ES-I3 (cell line): ENCODE data around the gene PSMD4.

Source experiments
- H3K36me3 ChIP-seq: 2 replicates; pipeline ENCODE4 v1.6.1; 2013; ENCODE audit warnings: mild to moderate bottlenecking, low read length, control low read depth, moderate library complexity; ENCODE audit not compliant: insufficient read depth
- H3K4me1 ChIP-seq: 2 replicates; pipeline ENCODE4 v1.6.1; 2013; ENCODE audit warnings: mild to moderate bottlenecking, control low read depth, low read length; ENCODE audit not compliant: insufficient read depth
- H3K9ac ChIP-seq: 2 replicates; pipeline ENCODE4 v1.6.1; 2013; ENCODE audit warnings: low read depth, mild to moderate bottlenecking, low read length, moderate library complexity
- H3K9me3 ChIP-seq: 2 replicates; pipeline ENCODE4 v1.6.1; 2013; ENCODE audit warnings: mild to moderate bottlenecking, low read length, moderate library complexity; ENCODE audit not compliant: control insufficient read depth, insufficient read depth

The PSMD4 gene

GRCh38 chr1:151294742-151295462, 40.4 kb downstream of the PSMD4 start:
- Histone ChIP-seq H3K9me3 (no peaks in the 10 kb centered on the region), H3K4me1 (peaks cover 21% of the 10 kb centered on the region), H3K36me3 (peaks cover 22% of the 10 kb centered on the region), H3K9ac (peak overlapping the region; percentile 5; the same call in 1 of the 2 replicates)

DNA sequence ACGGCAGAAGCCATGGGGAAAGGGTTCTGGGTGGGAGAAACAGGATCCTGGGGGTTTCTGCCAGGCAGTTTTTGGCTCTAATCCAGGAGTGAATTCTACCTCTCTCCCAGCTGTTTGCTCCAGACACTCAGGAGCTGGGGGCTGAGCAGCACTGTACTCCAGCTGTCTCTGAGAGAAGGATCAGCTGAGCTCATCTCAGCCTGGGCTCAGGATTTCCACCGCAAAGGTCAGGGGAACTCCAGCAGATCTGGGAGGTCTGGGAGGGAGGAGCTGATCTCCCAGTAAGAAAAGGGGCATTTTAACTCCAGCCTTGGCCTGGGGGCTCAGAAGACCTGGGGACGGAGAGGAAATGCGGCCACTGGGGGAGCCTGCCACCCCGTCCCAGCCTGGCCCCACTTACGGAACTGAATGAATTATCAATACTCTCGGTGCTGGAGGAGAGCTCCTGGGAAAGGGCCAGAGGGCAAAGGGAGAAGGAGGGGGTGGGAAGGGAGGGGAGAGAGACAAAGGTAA, 55.3 kb downstream of the PSMD4 start:
- Histone ChIP-seq H3K9ac (peak overlapping the region; percentile 8; the same call in 1 of the 2 replicates), H3K9me3 (no peaks in the 10 kb centered on the region), H3K36me3 (peaks cover 12% of the 10 kb centered on the region), H3K4me1 (peaks cover 33% of the 10 kb centered on the region)

DNA sequence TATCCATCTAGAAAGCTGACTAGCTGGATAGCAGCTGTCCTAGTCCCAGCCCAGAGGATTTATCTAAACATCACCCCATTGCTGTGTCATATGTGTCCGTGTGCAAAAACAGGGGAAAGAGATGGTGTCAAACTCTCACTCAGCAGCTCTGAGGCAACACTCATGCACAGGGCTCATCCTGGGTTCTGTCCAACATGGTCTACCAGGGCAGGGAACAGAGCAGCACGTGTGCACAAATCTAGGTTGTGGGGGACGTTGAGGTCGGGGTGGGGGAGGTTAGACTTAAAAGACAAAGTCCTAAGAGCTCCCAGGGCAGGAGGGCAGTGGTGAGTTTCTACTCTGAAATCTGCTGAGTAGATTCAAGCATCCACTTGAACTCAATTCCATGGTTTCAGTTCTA, 56.5 kb downstream of the PSMD4 start:
- Histone ChIP-seq H3K4me1 (peaks cover 33% of the 10 kb centered on the region), H3K36me3 (peaks cover 9% of the 10 kb centered on the region), H3K9me3 (no peaks in the 10 kb centered on the region), H3K9ac (no peak overlapping the region)

GRCh38 chr1:151311589-151312331, 57.2 kb downstream of the PSMD4 start:
- Histone ChIP-seq H3K4me1 (peaks cover 33% of the 10 kb centered on the region), H3K9ac (no peak overlapping the region), H3K36me3 (peaks cover 5% of the 10 kb centered on the region), H3K9me3 (no peaks in the 10 kb centered on the region)

GRCh38 chr1:151312411-151312810, 57.9 kb downstream of the PSMD4 start:
- Histone ChIP-seq H3K9ac (no peak overlapping the region), H3K9me3 (no peaks in the 10 kb centered on the region), H3K36me3 (peaks cover 5% of the 10 kb centered on the region), H3K4me1 (peaks cover 33% of the 10 kb centered on the region)

- Histone ChIP-seq H3K9ac (no peak overlapping the region), H3K9me3 (no peaks in the 10 kb centered on the region), H3K4me1 (peaks cover 33% of the 10 kb centered on the region), H3K36me3 (peaks cover 5% of the 10 kb centered on the region; the same call in 1 of the 2 replicates)
Observed at GRCh38 chr1:151312826-151313225, 58.3 kb downstream of the PSMD4 start.

- Histone ChIP-seq H3K9ac (no peak overlapping the region), H3K4me1 (peaks cover 33% of the 10 kb centered on the region), H3K36me3 (peaks cover 4% of the 10 kb centered on the region; the same call in 1 of the 2 replicates), H3K9me3 (no peaks in the 10 kb centered on the region)
Observed at GRCh38 chr1:151313501-151313900, 59.0 kb downstream of the PSMD4 start.

DNA sequence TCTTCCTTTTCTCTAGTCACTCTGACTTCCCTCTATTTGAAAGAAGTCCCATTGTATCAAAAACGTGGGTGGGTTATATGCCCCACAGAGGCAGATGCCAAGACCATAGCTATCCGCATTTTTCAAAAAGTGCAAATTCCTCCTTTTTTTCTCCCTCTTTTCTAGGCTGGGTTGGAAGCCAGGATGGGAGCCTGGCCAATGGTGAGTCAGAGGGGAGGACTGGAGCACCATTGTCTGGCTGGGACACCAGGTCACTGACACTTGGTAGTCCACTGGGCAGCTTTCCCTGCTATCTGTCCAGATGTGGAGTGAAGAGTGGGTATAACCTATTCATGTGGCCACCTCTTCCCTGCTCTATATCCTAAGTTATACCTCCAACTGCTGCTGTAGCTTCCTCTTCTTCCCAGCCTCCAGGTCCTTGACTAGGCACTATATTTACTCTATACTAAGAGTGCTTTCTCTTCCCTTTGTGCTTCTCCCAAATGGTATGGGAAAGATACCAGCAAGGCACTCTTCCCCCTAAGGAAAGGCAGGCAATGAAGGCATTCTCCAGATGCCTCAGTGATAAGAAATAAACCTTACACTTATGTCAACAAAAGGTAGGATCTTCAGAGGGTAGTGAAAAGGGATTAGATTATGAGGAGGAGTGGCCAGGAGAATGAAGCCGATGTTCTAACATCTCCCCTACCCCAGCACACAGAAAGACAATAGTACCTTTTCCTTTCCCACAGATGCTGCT, 59.8 kb downstream of the PSMD4 start:
- Histone ChIP-seq H3K36me3 (peaks cover 2% of the 10 kb centered on the region; the same call in 1 of the 2 replicates), H3K4me1 (peaks cover 30% of the 10 kb centered on the region), H3K9ac (no peak overlapping the region), H3K9me3 (no peaks in the 10 kb centered on the region)

DNA sequence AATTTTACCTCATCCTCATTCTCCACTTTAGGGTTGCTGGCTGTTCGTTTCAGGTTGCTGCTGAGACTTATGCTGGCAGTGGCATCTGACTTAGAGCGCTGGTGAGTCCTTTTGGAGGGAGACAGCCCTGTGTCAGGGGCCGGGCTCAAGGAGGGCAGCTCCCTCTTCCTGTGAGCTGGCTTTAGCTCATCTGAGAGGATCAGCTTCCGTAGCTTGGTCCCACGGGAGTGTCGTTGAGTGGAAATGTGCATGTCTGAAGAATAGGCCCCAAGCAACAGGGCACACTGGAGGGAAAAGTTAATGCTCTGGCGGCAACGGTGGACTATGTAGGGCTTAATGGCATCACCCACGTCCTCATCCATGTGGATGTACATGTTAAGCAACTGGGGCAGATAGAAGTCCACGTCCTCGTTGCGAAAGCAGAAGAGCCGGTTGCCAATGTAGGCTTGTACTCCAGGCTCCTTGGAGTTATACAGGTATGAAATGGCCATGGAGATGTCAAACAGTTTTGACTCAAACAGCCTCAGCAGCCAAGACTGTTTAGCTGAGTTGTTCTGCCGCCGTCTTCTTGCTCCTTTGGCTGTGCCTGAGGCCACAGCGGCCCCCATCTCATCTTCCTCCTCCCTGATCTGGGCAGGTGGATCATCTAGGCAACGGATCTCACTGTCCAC, 61.2 kb downstream of the PSMD4 start:
- peaks cover 2% of the 10 kb centered on the region; the same call in 1 of the 2 replicates for H3K36me3 ChIP-seq
- H3K4me1 ChIP-seq, result peaks cover 16% of the 10 kb centered on the region
- no peak overlapping the region for H3K9ac ChIP-seq
- no peaks in the 10 kb centered on the region for H3K9me3 ChIP-seq
